HepG2 (cell line): ENCODE results near the gene CD300LF. TPM values are rescaled to one million over a fixed set of nuclear protein-coding genes. Genes with fewer than 3 reads are reported as not detected.

Source experiments
- CENPX ChIP-seq: sonication (generic); formaldehyde crosslinking; IDR thresholded peaks from 2 replicates; pipeline ENCODE4 v1.9.0; 2021; ENCODE audit warnings: mild to moderate bottlenecking, missing genetic modification reagents, moderate library complexity
- EEA1 ChIP-seq: sonication (generic); formaldehyde crosslinking; IDR thresholded peaks from 2 replicates; pipeline ENCODE4 v1.5.1; 2020; ENCODE audit warnings: mild to moderate bottlenecking, missing genetic modification reagents, borderline replicate concordance
- FOXP1 ChIP-seq, 2 experiments: fragments of 450-650 bp in 1 of 2; IDR thresholded peaks; 2 replicates each; pipeline ENCODE4 v1.6.1; 2017 to 2018; ENCODE audit warnings: antibody characterized with exemption in 1 of 2
- HNRNPK ChIP-seq: fragments of 200-400 bp; formaldehyde crosslinking; IDR thresholded peaks from 2 replicates; pipeline ENCODE4 v1.6.1; 2018; ENCODE audit warnings: low read length, low read depth, moderate library complexity, mild to moderate bottlenecking; ENCODE audit not compliant: poor library complexity, severe bottlenecking
- IKZF4 ChIP-seq: sonication (generic); formaldehyde crosslinking; IDR thresholded peaks from 2 replicates; pipeline ENCODE4 v1.5.1; 2020; ENCODE audit warnings: borderline replicate concordance, mild to moderate bottlenecking, low read depth, missing genetic modification reagents; ENCODE audit errors: not compliant biosample characterization
- KDM5A ChIP-seq: fragments of 200-600 bp; sonication (generic); IDR thresholded peaks from 2 replicates; pipeline ENCODE4 v1.7.0; 2018; ENCODE audit warnings: antibody characterized with exemption, mild to moderate bottlenecking, low read length, borderline replicate concordance
- MYC ChIP-seq: sonication (generic); formaldehyde crosslinking; IDR thresholded peaks from 2 replicates; pipeline ENCODE4 v1.9.0; 2021; ENCODE audit warnings: missing genetic modification reagents, borderline replicate concordance
- NFKBIZ ChIP-seq: IDR thresholded peaks from 2 replicates; pipeline ENCODE4 v1.6.1; 2018; ENCODE audit warnings: missing genetic modification reagents, missing compliant biosample characterization
- NKX3-1 ChIP-seq: sonication (generic); formaldehyde crosslinking; IDR thresholded peaks from 2 replicates; pipeline ENCODE4 v1.5.0; 2020; ENCODE audit warnings: missing genetic modification reagents
- PHF20 ChIP-seq: sonication (generic); formaldehyde crosslinking; IDR thresholded peaks from 2 replicates; pipeline ENCODE4 v1.5.0; 2020; ENCODE audit warnings: mild to moderate bottlenecking, missing genetic modification reagents
- SRF ChIP-seq: IDR thresholded peaks from 2 replicates; pipeline ENCODE4 v1.6.1; 2011; ENCODE audit warnings: mild to moderate bottlenecking, low read depth, low read length, moderate library complexity
- YEATS4 ChIP-seq: sonication (generic); formaldehyde crosslinking; IDR thresholded peaks from 2 replicates; pipeline ENCODE4 v1.4.0; 2020; ENCODE audit warnings: missing genetic modification reagents, borderline replicate concordance
- ZFP82 ChIP-seq: sonication (generic); formaldehyde crosslinking; IDR thresholded peaks from 2 replicates; pipeline ENCODE4 v1.5.1; 2020; ENCODE audit warnings: mild to moderate bottlenecking, missing genetic modification reagents, borderline replicate concordance
- ZNF20 ChIP-seq: sonication (generic); formaldehyde crosslinking; IDR thresholded peaks from 2 replicates; pipeline ENCODE4 v1.4.0; 2020; ENCODE audit warnings: mild to moderate bottlenecking, moderate library complexity, missing genetic modification reagents
- ZNF431 ChIP-seq: sonication (generic); formaldehyde crosslinking; IDR thresholded peaks from 2 replicates; pipeline ENCODE4 v1.9.0; 2022; ENCODE audit warnings: missing genetic modification reagents, low read depth, mild to moderate bottlenecking, borderline replicate concordance
- ZNF614 ChIP-seq: IDR thresholded peaks from 2 replicates; pipeline ENCODE4 v1.6.1; 2018; ENCODE audit warnings: missing biosample characterization, missing genetic modification reagents, inconsistent platforms, borderline replicate concordance
- ZSCAN9 ChIP-seq: IDR thresholded peaks from 2 replicates; pipeline ENCODE4 v1.6.1; 2016; ENCODE audit warnings: borderline replicate concordance
- polyA plus RNA-seq, 8 experiments: library from polyadenylated mRNA; depleted of rRNA in 3 of 8; stranded (reverse) in 7 of 8; unstranded in 1 of 8; fragments of >200 nt; fragmentation: Illumina TruSeq in 4 of 8; extraction: Trizol in 4 of 8; gene quantifications; 2 replicates each; pipeline versions ENCODE4 v1.2.1 to v1.2.3, GENCODE V29; 2011 to 2016; ENCODE audit warnings: low read depth in 4 of 8, missing spikeins in 1 of 8, mixed read lengths in 1 of 8; ENCODE audit not compliant: insufficient read depth in 1 of 8
- total RNA-seq, 5 experiments: library from RNA; depleted of rRNA; stranded (reverse); fragments of >200 nt; fragmentation: Illumina TruSeq; extraction: Trizol; gene quantifications; 2 replicates each; pipeline ENCODE4 v1.2.3, GENCODE V29; 2016; ENCODE audit warnings: low read depth in 1 of 5
- TF ChIP-seq, protein P1 (sequence below): sonication (generic); formaldehyde crosslinking; IDR thresholded peaks from one replicate; pipeline ENCODE4 v1.5.1; 2020; ENCODE audit warnings: mild to moderate bottlenecking, missing genetic modification reagents; ENCODE audit errors: not compliant biosample characterization
- TF ChIP-seq, protein P2 (sequence below): sonication (generic); formaldehyde crosslinking; IDR thresholded peaks from 2 replicates; pipeline ENCODE4 v1.8.1; 2023; ENCODE audit warnings: mild to moderate bottlenecking, missing genetic modification reagents, borderline replicate concordance
- TF ChIP-seq, protein P3 (sequence below): IDR thresholded peaks from 2 replicates; pipeline ENCODE4 v1.6.1; 2016; ENCODE audit warnings: missing compliant biosample characterization, missing genetic modification reagents, borderline replicate concordance

Gene CD300LF
- total and polyA plus RNA-seq, 2 of the 13 experiments (the other 11 are each of a cell fraction or from before 2014, with no cell fraction given): not detected

DNA sequence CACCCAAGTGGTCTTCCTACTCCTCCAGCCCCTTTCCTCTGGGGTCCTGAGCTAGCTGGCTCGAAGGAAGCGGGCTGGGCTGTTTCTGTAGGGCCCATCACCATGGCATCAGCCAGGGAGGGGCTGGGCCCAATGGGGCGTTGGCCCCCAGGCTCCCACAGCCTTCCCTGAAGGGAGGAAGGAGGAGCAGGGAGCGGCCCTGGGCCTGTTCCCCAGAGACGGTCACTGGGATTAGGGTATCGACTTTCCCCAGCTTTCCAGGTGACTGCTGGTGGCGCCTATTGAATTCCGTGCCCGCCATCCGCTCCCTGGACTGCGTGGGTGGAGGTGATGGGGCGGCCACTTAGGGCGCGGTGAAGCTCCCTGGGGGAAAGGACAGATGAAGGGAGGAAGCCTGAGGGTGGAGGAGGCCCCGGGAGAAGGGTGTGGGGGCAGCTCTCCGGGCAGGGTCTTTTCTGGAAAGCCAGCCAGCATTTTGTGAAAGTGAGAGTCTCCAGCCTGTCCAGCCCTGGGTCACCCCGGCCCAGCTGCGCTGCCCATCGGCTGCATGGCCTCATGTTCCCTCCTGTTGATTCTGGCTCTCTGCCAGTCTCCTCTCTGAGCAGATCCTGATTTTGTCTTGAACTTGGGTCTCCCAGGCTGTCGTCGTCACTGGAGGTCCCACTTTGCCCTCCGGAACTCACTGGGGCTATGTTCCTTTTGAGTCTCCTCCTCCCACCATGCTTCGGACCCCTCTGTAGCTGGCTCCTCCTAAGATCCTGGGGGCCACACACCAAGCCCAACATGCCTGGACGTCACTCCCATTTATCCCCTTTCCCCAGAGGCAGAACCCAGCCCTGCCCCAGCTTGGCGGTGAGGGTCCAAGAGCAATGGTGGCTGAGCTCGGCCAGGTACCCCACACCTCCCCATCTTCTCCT, 45.5 kb upstream of the CD300LF start (continued):
- TF ChIP-seq IKZF4 (CRISPR knock-in tag) (no peak), NKX3-1 (no peak), YEATS4 (CRISPR knock-in tag) (no peak), ZNF431 (no peak), EEA1 (CRISPR knock-in tag) (no peak; the same call in 1 of the 2 replicates), HNRNPK (no peak), ZNF614 (CRISPR knock-in tag) (no peak), PHF20 (CRISPR knock-in tag) (no peak), KDM5A (no peak), ZSCAN9 (CRISPR knock-in tag) (no peak), CENPX (CRISPR knock-in tag) (no peak), ZNF20 (CRISPR knock-in tag) (no peak), MYC (peak; percentile 19; the same call in 1 of the 2 replicates), NFKBIZ (CRISPR knock-in tag) (no peak), ZFP82 (CRISPR knock-in tag) (no peak), FOXP1 (IDR thresholded peaks at IDR 0.05) (no peak), FOXP1 (CRISPR knock-in tag; IDR thresholded peaks at IDR 0.05) (no peak), SRF (no peak)
- TF ChIP-seq, protein P1, sequence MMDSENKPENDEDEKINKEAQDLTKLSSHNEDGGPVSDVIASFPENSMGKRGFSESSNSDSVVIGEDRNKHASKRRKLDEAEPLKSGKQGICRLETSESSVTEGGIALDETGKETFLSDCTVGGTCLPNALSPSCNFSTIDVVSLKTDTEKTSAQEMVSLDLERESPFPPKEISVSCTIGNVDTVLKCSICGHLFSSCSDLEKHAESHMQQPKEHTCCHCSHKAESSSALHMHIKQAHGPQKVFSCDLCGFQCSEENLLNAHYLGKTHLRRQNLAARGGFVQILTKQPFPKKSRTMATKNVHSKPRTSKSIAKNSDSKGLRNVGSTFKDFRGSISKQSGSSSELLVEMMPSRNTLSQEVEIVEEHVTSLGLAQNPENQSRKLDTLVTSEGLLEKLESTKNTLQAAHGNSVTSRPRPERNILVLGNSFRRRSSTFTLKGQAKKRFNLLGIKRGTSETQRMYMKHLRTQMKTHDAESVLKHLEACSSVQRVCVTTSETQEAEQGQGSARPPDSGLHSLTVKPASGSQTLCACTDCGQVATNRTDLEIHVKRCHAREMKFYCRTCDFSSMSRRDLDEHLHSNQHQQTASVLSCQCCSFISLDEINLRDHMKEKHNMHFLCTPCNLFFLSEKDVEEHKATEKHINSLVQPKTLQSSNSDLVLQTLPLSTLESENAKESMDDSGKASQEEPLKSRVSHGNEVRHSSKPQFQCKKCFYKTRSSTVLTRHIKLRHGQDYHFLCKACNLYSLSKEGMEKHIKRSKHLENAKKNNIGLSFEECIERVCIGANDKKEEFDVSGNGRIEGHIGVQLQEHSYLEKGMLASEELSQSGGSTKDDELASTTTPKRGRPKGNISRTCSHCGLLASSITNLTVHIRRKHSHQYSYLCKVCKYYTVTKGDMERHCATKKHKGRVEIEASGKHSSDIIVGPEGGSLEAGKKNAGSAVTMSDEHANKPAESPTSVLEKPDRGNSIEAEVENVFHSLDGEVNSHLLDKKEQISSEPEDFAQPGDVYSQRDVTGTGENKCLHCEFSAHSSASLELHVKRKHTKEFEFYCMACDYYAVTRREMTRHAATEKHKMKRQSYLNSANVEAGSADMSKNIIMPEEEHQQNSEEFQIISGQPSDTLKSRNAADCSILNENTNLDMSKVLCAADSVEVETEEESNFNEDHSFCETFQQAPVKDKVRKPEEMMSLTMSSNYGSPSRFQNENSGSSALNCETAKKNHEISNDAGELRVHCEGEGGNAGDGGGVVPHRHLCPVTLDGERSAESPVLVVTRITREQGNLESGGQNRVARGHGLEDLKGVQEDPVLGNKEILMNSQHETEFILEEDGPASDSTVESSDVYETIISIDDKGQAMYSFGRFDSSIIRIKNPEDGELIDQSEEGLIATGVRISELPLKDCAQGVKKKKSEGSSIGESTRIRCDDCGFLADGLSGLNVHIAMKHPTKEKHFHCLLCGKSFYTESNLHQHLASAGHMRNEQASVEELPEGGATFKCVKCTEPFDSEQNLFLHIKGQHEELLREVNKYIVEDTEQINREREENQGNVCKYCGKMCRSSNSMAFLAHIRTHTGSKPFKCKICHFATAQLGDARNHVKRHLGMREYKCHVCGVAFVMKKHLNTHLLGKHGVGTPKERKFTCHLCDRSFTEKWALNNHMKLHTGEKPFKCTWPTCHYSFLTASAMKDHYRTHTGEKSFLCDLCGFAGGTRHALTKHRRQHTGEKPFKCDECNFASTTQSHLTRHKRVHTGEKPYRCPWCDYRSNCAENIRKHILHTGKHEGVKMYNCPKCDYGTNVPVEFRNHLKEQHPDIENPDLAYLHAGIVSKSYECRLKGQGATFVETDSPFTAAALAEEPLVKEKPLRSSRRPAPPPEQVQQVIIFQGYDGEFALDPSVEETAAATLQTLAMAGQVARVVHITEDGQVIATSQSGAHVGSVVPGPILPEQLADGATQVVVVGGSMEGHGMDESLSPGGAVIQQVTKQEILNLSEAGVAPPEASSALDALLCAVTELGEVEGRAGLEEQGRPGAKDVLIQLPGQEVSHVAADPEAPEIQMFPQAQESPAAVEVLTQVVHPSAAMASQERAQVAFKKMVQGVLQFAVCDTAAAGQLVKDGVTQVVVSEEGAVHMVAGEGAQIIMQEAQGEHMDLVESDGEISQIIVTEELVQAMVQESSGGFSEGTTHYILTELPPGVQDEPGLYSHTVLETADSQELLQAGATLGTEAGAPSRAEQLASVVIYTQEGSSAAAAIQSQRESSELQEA: no peak
- TF ChIP-seq, protein P2, sequence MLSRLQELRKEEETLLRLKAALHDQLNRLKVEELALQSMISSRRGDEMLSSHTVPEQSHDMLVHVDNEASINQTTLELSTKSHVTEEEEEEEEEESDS (CRISPR knock-in tag): no peak
- TF ChIP-seq, protein P3, sequence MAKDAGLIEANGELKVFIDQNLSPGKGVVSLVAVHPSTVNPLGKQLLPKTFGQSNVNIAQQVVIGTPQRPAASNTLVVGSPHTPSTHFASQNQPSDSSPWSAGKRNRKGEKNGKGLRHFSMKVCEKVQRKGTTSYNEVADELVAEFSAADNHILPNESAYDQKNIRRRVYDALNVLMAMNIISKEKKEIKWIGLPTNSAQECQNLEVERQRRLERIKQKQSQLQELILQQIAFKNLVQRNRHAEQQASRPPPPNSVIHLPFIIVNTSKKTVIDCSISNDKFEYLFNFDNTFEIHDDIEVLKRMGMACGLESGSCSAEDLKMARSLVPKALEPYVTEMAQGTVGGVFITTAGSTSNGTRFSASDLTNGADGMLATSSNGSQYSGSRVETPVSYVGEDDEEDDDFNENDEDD (CRISPR knock-in tag): no peak
